Measurements from ENCODE around the gene BRD3.
A peak's percentile ranks its signal among the peaks of the same experiment; 100 is the strongest.

Gene BRD3

GRCh38 chr9:134060546-134060945, 7.3 kb downstream of the BRD3 start:
- Histone ChIP-seq H3K4me1 (ENCODE audit: low read length) (peaks cover 21% of the 10 kb centered on the region), H3K9ac (ENCODE audit: low read length) (no peak overlapping the region), H3K4me3 (ENCODE audit: low read length) (no peak overlapping the region), H3K4me2 (ENCODE audit: low read length) (peak overlapping the region; percentile 69), H3K27ac (ENCODE audit: low read length) (no peak overlapping the region), H3K36me3 (replicated peaks; ENCODE audit: low read depth, low read length) (peaks cover 2% of the 10 kb centered on the region), H3K9me3 (ENCODE audit: insufficient read depth, low read length) (no peaks in the 10 kb centered on the region), H4K20me1 (ENCODE audit: insufficient read depth, low read length) (peaks cover 97% of the 10 kb centered on the region), H2AFZ (ENCODE audit: low read depth, low read length) (no peak overlapping the region), H3K27me3 (ENCODE audit: low read depth, low read length) (peaks cover 9% of the 10 kb centered on the region; the same call in 1 of the 2 replicates), H3K79me2 (ENCODE audit: low read length) (peaks cover 35% of the 10 kb centered on the region)
- no peak for TF ChIP-seq EZH2phosphoT487 (IDR thresholded peaks at IDR 0.05; ENCODE audit: low read depth)
- TF ChIP-seq, protein P1, sequence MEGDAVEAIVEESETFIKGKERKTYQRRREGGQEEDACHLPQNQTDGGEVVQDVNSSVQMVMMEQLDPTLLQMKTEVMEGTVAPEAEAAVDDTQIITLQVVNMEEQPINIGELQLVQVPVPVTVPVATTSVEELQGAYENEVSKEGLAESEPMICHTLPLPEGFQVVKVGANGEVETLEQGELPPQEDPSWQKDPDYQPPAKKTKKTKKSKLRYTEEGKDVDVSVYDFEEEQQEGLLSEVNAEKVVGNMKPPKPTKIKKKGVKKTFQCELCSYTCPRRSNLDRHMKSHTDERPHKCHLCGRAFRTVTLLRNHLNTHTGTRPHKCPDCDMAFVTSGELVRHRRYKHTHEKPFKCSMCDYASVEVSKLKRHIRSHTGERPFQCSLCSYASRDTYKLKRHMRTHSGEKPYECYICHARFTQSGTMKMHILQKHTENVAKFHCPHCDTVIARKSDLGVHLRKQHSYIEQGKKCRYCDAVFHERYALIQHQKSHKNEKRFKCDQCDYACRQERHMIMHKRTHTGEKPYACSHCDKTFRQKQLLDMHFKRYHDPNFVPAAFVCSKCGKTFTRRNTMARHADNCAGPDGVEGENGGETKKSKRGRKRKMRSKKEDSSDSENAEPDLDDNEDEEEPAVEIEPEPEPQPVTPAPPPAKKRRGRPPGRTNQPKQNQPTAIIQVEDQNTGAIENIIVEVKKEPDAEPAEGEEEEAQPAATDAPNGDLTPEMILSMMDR (IDR thresholded peaks at IDR 0.05; ENCODE audit: low read depth, low read length), result no peak

DNA sequence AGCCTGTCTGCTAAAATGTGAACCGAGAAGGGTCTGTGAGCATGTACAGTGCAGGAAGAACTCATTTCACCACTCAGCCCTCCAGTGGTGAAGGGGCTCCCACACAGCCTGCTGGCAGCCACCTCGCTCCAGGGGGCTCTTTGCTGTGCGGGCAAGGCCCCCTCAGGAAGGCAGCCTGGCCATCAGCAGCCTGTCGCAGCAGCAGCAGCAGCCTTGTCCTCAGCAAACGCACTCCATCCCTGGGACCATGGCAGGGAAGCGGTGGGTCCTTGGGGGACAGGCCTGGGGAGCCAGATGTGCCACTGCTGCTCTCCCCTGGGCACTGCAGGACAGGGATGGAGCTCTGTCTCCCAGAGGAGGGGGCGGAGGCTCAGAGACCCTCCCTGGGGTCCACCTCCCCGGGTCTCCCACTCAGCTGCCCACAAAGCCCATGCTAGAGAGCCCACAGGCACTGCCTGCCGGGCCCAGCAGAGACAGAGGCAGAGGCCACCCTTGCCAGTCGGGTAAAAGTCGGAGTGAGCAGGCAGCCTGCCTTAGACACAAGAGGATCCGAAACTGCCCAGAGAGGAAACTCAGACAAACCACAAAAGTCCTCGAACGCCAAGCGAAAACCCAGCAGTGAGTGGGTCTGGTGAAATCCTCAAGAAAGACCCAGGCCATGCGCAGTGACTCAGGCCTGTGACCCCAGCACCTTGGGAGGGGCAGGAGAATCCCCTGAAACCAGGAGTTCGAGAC, 8.0 kb downstream of the BRD3 start:
- Histone ChIP-seq H4K20me1 (ENCODE audit: insufficient read depth, low read length) (peaks cover 98% of the 10 kb centered on the region), H3K4me3 (ENCODE audit: low read length) (peak overlapping the region; percentile 24), H3K4me1 (ENCODE audit: low read length) (peaks cover 19% of the 10 kb centered on the region), H2AFZ (ENCODE audit: low read depth, low read length) (no peak overlapping the region), H3K4me2 (ENCODE audit: low read length) (peak overlapping the region; percentile 69), H3K79me2 (ENCODE audit: low read length) (peaks cover 29% of the 10 kb centered on the region), H3K27me3 (ENCODE audit: low read depth, low read length) (peaks cover 9% of the 10 kb centered on the region; the same call in 1 of the 2 replicates), H3K9ac (ENCODE audit: low read length) (no peak overlapping the region), H3K9me3 (ENCODE audit: insufficient read depth, low read length) (no peaks in the 10 kb centered on the region), H3K36me3 (replicated peaks; ENCODE audit: low read depth, low read length) (no peaks in the 10 kb centered on the region), H3K27ac (ENCODE audit: low read length) (no peak overlapping the region)
- TF ChIP-seq EZH2phosphoT487 (IDR thresholded peaks at IDR 0.05; ENCODE audit: low read depth), result no peak
- TF ChIP-seq, protein P1 (IDR thresholded peaks at IDR 0.05; ENCODE audit: low read depth, low read length), result no peak

GRCh38 chr9:134059188-134059641, 8.6 kb downstream of the BRD3 start:
- Histone ChIP-seq H2AFZ (ENCODE audit: low read depth, low read length) (no peak overlapping the region), H3K36me3 (replicated peaks; ENCODE audit: low read depth, low read length) (no peaks in the 10 kb centered on the region), H4K20me1 (ENCODE audit: insufficient read depth, low read length) (peaks cover 98% of the 10 kb centered on the region), H3K4me1 (ENCODE audit: low read length) (peaks cover 19% of the 10 kb centered on the region), H3K27ac (ENCODE audit: low read length) (no peak overlapping the region), H3K9me3 (ENCODE audit: insufficient read depth, low read length) (no peaks in the 10 kb centered on the region), H3K4me3 (ENCODE audit: low read length) (no peak overlapping the region), H3K27me3 (ENCODE audit: low read depth, low read length) (peaks cover 9% of the 10 kb centered on the region; the same call in 1 of the 2 replicates), H3K4me2 (ENCODE audit: low read length) (peak overlapping the region; percentile 69), H3K79me2 (ENCODE audit: low read length) (peaks cover 25% of the 10 kb centered on the region), H3K9ac (ENCODE audit: low read length) (no peak overlapping the region)
- TF ChIP-seq, protein P1 (IDR thresholded peaks at IDR 0.05; ENCODE audit: low read depth, low read length), result no peak
- no peak for TF ChIP-seq EZH2phosphoT487 (IDR thresholded peaks at IDR 0.05; ENCODE audit: low read depth)

DNA sequence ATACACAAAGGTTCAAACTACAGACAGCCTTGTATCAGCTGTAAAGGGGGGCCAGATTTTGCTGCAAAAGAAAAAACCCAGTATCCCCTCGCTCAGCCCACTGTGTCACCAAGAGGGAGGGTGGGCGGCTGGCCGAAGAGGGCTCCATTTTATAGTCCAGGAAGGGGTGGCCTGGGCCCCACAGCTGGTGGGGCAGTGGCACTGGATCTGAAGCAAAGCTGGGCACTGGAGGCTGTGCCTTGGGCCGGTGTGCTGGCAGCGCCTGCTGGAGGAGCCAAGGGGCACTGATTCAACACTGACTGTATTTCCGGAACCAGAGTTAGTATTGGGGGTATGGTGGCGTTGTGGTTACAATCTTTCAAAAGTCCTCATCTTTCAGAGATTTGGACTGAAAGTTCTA, 9.1 kb downstream of the BRD3 start:
- H3K9me3 ChIP-seq (ENCODE audit: insufficient read depth, low read length), result no peaks in the 10 kb centered on the region
- TF ChIP-seq, protein P1 (IDR thresholded peaks at IDR 0.05; ENCODE audit: low read depth, low read length), result 0 out of 2 replicates have a peak, but pooled peaks have one; percentile 6
- no peak for TF ChIP-seq EZH2phosphoT487 (IDR thresholded peaks at IDR 0.05; ENCODE audit: low read depth)
- no peak overlapping the region for H3K4me3 ChIP-seq (ENCODE audit: low read length)
- H3K4me2 ChIP-seq (ENCODE audit: low read length), result no peak overlapping the region
- peaks cover 22% of the 10 kb centered on the region for H3K79me2 ChIP-seq (ENCODE audit: low read length)
- H3K36me3 ChIP-seq (replicated peaks; ENCODE audit: low read depth, low read length), result no peaks in the 10 kb centered on the region
- H3K9ac ChIP-seq (ENCODE audit: low read length), result no peak overlapping the region
- no peak overlapping the region for H3K27ac ChIP-seq (ENCODE audit: low read length)
- H3K27me3 ChIP-seq (ENCODE audit: low read depth, low read length), result peaks cover 9% of the 10 kb centered on the region; the same call in 1 of the 2 replicates
- peaks cover 19% of the 10 kb centered on the region for H3K4me1 ChIP-seq (ENCODE audit: low read length)
- peaks cover 99% of the 10 kb centered on the region for H4K20me1 ChIP-seq (ENCODE audit: insufficient read depth, low read length)
- H2AFZ ChIP-seq (ENCODE audit: low read depth, low read length), result no peak overlapping the region
